ENCODE results near the gene NCAM1.
"Not testable (repeated sequence)": the region's sequence is repeated elsewhere in the genome, so short reads cannot be mapped to it uniquely, and the experiment has no call there.

NCAM1 gene

DNA sequence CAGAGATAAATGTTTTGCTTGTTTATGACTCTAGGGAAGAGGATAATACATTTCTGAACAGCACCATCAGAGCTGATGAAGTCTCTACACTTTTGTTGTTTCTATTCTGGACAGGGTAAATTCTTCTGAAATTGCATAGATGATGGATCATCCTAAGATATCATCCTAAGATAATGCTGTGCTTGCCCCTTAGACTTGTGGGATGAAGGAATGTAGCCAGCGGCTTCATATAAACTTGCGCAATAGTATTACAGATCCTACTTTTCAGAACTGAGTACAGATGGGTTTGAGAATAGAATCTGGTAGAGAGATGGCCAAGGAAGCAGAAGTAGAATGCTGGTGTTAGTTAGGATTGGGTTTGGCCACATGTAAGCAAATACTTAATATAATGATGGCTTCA lies 61.0 kb downstream of the NCAM1 start:
- no peak for DNase-seq

DNA sequence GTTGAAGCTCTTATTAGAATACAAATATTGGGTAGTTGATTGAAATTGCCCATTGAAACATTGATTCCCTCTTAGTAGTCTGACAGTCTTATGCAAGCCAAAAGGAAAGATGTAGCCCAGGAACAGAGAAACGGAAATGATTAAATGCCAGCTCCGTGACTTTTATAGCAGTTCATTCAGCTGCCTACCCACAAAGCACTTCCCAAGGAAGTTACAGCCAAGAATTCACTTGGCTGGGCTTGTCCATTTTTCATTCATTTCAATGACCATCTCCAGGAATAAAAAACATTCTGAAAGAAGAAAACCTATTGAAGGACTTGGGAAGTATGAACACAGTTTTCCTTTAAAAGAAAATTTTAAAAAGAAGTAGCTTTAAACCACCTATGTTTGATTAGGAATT lies 62.0 kb downstream of the NCAM1 start:
- no peak for DNase-seq

DNA sequence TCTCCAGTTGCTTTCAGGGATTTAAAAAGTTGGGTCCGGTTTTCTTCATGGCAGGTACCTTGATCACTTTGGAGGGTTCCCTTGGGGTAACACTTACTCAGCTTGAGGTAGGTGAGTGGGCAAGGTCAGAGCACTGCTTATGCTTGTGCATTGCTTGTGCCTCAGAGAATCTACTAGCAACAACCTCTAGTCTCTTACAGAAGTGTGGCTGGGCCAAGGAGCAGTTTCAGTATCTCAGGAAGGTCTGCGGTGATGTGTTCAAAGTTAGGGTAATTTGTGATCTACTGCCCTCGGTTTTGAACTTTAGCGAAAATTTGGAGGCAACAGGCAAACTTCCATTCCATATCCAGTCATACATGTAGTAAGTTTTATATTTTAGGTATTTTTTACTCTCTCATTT lies 62.8 kb downstream of the NCAM1 start:
- DNase-seq: no peak

DNA sequence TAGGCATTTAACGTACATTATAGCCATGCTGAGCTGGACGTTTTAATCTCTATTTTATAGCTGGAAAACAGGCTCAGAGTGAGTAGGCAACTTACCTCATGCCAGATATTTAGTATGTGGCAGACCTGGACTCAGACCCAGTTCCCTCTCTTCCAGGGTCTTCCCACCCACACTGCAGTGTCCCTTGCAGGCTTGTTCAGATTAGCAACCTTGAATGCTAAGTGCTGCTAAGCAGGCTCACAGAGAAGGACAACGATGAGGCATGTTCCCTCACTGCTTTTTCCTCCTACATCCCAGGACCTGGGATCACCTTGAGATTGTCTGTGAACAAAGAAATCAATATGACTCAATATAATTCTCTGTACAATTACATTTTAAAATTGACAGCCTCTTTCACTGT lies 65.6 kb downstream of the NCAM1 start:
- DNase-seq: no peak

DNA sequence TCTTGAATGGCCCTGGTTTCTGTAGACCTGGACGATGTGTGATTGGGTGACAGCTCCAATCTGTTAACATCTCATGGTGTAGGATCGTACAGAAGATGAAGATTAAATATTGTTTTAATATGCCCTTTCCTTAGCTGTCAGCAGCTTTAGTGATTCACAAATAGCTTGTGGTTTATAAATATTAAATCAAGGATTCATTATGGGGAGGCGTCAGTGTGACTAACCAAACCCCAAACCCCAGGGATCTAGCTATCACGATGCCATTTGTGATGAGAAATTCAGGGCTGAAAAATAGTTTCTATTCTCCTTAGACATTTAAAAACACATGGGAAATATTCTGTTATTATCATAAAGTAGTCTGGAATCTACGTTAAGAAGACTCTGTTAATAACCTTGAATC lies 73.4 kb downstream of the NCAM1 start:
- DNase-seq: no peak

DNA sequence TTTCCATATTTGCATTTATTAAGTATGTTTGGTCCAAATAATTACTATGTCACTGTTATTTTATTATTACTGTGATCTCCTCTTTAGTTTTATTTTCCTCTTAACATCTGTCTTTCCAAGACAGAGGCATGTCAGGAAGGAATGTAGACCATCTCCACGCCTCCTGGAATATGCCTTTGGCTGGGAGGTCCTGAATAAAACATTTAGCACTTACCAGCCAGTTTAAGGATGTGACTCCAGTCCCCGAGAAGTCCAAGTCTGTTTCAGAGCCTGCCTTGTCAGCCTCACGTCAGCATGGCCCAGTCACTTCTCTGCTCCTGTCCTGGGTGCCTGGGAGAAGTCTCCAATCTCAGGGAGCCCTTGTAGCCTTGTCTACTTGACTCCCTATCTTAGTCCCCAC lies 74.5 kb downstream of the NCAM1 start:
- no peak for DNase-seq

DNA sequence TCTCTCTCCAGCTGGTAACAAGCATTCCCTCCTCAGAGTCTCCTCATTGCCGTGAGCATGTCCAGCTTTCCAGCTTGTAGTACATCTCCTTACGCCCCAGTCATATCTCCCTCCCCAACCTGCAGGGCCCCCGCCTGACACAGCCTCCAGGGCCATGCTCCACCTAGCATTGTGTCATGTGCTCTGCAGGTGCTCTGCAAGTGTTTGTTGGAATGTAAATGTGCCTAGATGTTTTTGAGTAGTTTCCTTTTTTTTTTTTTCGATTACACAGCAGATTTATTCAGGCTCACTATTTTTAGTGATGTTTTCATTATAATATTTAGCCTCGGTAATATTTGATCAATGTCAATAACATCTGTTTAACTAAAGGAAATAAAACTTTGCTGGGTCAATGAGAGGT lies 82.5 kb downstream of the NCAM1 start:
- no peak for DNase-seq

DNA sequence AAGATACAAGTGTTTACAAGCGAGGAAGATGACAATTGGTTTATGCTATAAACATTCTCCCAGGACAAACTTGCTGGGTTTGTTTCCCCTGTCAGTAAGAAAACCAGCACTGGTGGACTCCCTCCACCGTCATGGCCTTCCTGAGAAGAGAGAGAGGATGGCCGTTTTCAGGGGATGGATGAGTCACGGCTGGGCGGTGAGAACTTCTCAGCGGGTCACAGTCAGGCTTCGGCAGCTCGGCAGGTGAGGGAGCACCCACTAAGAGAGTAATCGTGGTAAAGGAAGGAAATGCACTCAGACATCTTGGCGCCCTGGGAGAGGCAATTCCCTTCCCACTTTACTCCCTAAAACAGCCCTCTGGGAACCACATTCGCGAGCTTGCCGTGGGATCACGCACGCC lies 83.9 kb downstream of the NCAM1 start:
- no peak for DNase-seq

DNA sequence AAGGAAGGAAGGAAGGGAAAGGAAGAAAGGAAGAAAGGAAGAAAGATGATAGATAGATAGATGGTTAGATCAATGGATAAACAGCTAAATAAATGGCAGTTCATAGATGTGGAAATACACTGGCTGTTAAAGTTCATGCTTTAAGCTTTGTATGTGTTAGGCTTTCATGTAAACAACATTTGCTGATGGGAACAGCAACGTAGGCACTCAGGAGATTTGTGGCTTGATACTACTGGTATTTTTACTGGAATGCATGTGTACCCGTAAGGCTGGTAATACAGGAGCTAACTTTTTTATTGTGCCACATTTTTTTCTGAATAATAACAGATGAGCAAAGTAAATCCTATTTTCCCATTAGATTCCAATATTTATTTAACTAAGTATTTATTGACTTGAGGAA lies 85.6 kb downstream of the NCAM1 start:
- DNase-seq: no peak

DNA sequence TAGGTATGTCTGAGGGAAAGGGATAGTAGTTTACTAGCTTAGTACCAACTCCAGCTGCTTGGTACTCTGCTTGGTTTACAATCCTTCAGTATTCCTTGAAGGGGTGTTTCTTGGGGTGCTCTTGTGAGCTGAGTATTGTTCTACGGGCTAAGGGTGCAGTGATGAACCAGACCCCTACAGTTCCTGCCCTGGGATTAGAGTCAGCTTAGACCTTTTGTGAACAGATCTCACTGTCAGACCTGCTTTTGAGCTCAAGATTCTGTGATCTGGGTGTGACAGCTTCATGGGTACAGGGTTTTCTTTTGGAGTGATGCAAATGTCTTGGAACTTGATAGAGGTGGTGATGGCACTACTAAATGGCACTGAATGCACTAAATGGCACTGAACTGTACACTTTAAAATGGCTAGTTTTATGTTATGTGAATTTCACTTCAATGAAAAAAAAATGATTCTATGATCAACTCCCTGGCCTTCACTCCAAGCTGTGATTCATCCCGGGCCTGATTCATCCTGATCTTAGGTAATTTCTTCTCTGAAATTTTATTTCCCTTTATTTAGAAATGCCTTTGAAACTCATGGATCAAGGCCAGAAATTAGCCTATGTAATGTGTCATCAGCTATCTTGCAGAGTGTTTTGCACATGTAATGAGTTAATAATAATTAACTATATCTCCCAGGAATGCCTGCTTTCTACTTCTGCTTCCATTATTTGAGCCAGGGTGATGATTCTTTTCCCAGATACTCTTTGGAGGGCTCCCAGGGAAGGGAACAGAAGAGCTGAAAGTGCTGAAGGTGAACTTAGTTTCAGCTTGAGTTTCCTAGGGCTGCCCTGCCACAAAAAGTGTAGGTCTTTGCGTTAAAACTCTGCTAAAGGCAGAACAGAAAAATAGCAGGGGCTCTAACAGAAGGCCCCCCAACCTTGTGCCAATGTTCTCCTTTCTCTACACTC lies 87.9 kb downstream of the NCAM1 start:
- no peak for DNase-seq

DNA sequence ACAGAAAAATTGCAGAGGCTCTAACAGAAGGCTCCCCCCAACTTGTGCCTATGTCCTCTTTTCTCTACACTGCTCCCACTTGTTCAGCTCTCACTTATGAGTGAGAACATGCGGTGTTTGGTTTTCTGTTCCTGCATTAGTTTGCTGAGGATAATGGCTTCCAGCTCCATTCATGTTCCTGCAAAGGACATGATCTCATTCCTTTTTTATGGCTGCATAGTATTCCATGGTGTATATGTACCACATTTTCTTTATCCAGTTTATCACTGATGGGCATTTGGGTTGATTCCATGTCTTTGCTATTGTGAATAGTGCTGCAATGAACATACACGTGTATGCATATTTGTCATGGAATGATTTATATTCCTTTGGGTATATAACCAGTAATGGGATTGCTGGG lies 91.8 kb downstream of the NCAM1 start:
- not testable (repeated sequence) for DNase-seq

DNA sequence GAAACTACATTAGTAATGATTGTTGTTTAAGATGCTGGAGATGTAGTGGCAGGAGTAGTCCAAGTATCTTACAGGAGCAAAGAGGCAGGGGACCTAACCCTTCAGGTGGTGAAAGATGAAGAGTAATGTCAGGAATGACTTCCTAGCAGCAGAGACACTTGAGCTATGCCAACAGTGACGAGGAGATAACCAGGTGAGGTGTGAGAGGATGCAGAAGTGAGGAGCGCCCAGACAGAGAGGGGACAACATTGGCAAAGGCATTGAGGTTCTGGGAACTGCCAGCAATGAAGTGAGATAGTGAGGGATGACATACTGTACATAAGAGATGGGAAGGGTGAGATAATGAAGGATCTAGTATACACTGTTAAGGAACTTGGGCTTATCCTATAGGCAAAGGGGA lies 95.8 kb downstream of the NCAM1 start:
- no peak for DNase-seq

DNA sequence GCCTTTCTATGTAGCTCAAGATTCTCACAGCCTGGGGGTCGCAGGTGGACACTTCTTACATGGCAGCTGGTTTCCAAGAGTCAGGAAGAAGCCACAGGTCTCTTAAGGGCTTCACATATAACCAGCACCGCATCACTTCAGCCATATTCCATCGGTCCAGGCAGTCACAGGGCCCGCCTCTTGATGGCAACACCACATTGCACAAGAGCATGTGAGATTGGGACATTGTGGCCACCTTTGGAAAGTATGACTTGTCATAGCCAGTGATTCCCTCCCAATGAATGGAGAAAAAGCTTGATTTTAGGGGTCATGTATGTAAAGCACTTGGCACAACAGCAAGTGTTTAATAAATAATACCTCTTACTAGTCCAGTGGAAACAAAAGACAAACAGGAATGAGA lies 98.3 kb downstream of the NCAM1 start:
- DNase-seq: no peak

DNA sequence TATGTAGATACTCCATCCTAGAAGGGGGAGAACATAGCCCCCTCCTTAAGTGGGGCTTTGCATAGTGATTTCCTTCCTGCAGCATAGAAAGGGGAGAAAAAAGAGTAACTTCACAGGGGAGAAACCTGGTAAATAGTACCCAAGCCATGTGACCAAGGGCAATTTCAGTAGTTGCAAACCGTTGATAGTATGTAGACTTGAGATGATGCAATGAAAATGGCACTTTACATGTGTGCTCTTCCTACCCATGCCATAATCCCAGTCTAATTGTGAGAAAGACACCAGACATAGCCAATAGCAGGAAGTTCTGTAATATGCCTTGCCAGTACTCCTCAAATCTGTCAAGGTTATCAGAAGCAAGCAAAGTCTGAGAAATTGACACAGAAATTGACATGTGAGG lies 104.1 kb downstream of the NCAM1 start:
- DNase-seq: no peak

DNA sequence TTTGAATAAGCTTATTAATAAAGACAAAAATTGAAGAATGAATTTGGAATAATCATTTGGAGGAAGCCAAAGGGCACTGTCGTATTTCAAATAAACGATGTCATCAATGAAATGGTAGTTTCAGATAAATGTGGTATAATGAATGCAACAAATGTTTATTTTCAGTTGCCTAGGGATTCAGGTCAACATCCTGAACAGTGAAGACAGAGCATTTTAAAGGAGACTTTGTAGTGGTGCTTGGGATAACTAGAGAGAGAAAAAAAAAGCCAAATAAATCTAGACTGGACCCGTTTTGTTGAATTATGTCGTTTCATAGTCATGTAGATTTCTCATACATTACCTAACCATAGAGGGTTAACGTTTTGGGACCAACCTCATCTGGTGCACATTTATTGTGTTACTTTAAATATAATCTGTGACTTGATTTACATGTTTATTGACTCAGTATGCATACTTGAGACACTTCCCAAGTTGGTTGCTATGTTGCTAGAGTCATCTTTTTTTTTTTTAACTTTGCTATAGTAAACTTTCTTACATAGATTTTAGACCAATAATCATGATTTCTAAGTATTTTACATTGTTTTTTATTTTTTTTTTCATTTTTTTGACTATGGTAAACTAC lies 111.1 kb downstream of the NCAM1 start:
- DNase-seq: no peak

DNA sequence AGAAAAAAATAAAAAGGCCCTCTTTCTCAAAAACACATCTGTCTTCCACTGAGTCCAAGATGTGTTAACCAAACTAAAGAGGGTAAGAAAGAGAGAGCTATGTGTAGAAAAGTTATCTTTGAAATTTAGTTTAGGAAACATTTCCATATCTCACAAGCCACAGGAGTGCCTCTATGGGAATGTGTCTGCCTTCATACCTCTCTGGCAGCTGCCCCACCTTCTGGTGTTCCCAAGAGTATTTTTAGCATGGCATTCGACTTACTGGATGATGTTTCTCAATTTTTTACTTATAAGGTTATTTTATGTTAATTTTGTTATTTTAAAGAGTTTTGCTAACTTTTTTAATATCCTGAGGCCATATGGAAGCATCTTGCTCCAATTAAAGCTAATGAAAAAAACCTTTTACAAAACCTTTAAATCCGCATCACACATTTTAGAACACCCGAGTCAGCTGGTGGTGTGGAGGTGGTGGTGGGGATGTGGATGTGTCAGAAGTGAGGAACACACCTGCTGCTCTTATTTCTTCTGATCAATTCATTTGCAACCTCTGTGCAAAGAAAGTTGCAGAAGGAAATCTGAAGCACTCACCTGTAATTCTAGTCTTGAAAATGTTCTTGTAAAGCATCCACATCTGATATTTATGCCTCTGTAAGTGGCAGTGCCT lies 112.2 kb downstream of the NCAM1 start:
- DNase-seq: no peak

DNA sequence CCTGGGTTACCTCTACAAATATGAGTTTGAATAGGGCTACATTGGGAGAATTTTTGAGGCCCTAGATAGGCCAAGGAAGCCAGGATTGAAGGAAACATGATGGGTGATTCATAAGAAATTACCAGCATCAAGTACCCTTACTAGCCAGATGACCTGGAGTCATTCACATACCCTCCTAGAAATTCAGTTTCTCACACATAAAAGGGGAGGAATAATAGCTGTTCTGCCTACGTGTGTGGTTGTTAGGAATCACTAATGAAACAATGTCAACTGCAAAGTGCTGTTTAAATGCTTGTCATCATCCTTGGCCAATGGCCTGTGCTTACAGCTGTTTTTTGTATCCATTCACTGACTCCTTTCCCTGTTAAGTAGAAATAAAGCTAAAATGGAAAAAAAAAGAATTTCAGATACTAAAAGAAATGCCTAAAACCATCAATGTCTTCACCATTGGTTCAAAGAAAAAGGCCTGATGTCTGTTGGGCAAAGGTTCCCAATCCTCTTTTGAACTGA lies 114.4 kb downstream of the NCAM1 start:
- DNase-seq: no peak

DNA sequence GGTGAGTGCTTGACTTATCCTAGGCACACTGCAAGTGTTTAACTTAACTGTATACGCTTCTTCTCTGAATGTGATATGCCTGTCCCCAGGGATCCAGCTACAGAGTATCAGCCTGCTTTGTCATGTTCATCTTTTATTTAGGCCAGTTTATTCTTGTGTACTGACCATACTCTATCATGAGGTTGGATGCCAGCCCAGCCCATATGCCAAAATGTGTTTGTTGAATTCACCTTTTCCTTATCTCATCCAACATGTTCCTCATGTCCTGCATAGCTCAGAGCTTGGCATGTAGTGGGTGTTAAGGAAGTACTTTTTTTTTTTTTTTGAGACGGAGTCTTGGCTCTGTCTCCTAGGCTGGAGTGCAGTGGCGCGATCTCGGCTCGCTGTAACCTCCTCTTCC lies 116.2 kb downstream of the NCAM1 start:
- no peak for DNase-seq

DNA sequence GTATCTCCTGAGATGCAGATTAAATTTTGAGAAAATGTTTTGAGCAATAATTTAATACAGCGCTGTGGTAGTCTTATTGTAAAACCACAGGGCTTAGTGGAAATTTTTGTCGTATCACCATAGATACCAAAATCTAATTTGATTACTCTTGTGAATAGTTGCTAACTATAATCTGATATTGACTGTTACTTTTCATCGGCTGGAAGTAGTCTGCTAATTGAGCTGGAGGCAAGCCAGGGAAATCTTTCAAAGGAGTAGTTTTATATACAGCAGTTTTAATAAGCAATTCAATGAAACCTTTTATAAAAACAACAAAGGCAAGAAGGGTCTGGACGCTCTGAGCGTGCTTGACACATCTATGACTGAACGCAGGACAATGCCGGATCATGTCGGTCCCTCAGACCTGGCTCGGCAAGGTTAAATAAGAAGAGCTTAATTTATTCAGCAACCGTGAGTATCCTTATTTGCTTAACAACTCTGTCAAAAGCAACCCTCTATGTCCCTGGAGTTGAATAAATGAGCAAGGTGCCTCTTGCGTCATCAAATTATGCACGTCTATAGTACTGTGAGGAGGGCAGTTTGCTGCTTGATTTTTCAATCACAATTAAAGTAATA lies 121.2 kb downstream of the NCAM1 start:
- no peak for DNase-seq

DNA sequence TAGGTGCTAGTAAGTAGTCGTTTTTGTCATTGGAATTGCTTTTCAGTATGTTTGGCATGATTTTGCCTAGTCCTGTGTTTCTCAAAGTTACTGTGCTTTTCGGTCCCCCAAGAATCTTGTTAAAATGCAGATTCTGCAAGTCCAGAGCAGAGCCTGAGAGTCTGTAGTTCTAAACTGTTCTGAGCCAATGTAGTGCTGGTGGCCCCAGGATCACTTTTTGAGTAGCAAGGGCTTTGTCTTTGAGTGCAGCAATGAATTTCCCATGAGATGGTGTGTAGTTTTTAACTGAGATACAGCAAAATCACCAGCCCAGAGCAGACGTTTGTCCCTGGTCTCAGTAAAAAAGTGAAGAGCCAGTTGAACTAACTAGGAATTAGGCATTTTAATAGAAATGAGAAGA lies 122.4 kb downstream of the NCAM1 start:
- no peak for DNase-seq

DNA sequence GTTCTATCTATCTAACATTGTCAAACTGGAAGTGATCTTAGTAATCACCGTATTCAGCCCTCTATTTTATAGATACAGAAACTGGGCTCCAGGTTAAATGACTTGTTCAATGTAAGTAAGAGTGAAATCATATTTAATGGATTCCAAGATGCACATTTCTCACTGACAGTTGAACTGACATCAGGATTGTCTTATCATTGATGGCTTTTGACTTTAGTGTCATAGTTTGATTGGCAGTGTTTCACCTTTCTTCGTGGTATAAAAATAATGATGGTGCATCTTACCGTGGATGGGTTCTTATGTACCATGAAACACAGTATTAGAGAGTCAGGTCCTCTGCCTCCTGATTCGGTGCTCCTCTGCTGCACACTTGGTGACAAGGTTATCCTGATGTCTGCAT lies 123.1 kb downstream of the NCAM1 start:
- no peak for DNase-seq

DNA sequence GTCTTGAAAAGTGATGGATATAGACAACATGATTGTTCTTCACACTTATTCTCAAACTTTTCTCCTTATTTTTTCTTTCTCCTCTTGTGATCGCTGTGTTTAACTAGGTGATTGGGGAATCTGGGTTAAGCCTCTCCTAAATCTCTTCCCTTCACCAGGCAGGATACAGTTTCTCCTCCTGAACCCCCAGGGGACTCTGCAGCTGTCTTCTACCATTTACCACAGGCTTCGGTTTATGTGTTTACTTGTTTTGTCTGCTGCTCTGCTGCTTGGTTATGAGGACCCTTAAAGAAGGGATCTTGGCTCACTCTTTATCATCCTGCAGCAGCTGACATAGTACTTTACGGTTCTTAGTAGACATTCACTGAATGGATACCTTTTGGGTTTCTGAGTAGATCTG lies 124.2 kb downstream of the NCAM1 start:
- no peak for DNase-seq

DNA sequence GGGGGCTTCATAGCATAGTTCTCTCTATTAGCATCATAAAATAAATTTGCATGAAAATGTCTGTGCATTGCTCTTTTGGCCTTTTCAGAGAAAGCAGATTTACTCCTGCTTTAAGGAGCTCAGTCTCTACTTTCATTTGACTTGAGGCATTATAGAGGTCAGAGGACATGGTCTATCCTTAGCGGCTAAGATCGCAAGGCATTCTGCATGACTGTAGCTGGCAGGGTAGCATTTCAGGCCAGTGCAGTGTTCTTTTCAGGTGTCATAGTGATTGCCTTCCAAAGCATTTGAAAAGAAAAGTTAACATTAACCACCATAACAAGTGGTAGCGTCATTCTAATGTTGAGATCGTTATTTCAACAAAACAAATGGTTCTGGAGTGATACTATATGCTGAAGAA lies 126.5 kb downstream of the NCAM1 start:
- DNase-seq: no peak

All from activated naive CD4-positive, alpha-beta T cell treated with Interleukin-2 at 50 U/mL for 16 hours (primary cell).